DND-41 (cell line): ENCODE results near the gene HNF1A.

ENCODE experiments used
- ATAC-seq: fragments of 200-7000 bp; cut with Tn5 transposase; 3 replicates; pipeline ENCODE4 v1.9.1; 2021; ENCODE audit warnings: low read depth; ENCODE audit not compliant: insufficient read depth
- DNase-seq: peaks from one replicate; pipeline ENCODE4 v3.0.0-alpha.2; 2020
- H2AFZ ChIP-seq: 2 replicates; pipeline ENCODE4 v1.6.0; 2012; ENCODE audit warnings: low read depth, low read length
- H3K27ac ChIP-seq: 2 replicates; pipeline ENCODE4 v1.5.1; 2012; ENCODE audit warnings: low read length, inconsistent platforms
- H3K27me3 ChIP-seq: fragments of 200-600 bp; sonication (generic); 2 replicates; pipeline ENCODE4 v1.6.0; 2012; ENCODE audit warnings: low read length, mild to moderate bottlenecking, inconsistent platforms; ENCODE audit not compliant: insufficient read depth, poor library complexity
- H3K36me3 ChIP-seq: 2 replicates; pipeline ENCODE4 v1.5.1; 2012; ENCODE audit warnings: low read length, inconsistent platforms; ENCODE audit not compliant: insufficient read depth
- H3K4me1 ChIP-seq: 2 replicates; pipeline ENCODE4 v1.5.1; 2012; ENCODE audit warnings: mild to moderate bottlenecking, low read length; ENCODE audit not compliant: insufficient read depth
- H3K4me2 ChIP-seq: 2 replicates; pipeline ENCODE4 v1.6.0; 2012; ENCODE audit warnings: mild to moderate bottlenecking, moderate library complexity, low read length, inconsistent platforms; ENCODE audit not compliant: insufficient read depth
- H3K4me3 ChIP-seq, 2 experiments: fragments of 200-600 bp in 1 of 2; shearing (Covaris generic) in 1 of 2; 2 replicates each; pipeline ENCODE4 v1.5.1; 2012 to 2016; ENCODE audit warnings: inconsistent platforms in 2 of 2, low read length in 2 of 2, mild to moderate bottlenecking in 2 of 2, low read depth in 1 of 2, moderate library complexity in 1 of 2
- H3K79me2 ChIP-seq: 2 replicates; pipeline ENCODE4 v1.6.0; 2012; ENCODE audit warnings: low read length, inconsistent platforms; ENCODE audit not compliant: insufficient read depth
- H3K9ac ChIP-seq: 2 replicates; pipeline ENCODE4 v1.6.0; 2012; ENCODE audit warnings: low read depth, mild to moderate bottlenecking, inconsistent platforms, low read length, moderate library complexity
- H3K9me3 ChIP-seq: 2 replicates; pipeline ENCODE4 v1.5.1; 2012; ENCODE audit warnings: low read length, moderate library complexity, mild to moderate bottlenecking, inconsistent platforms; ENCODE audit not compliant: insufficient read depth, severe bottlenecking
- H4K20me1 ChIP-seq: 2 replicates; pipeline ENCODE4 v1.6.0; 2012; ENCODE audit warnings: low read length; ENCODE audit not compliant: insufficient read depth
- CTCF ChIP-seq: IDR thresholded peaks from 2 replicates; pipeline ENCODE4 v1.5.1; 2012; ENCODE audit warnings: borderline replicate concordance, low read length, moderate library complexity, mild to moderate bottlenecking; ENCODE audit not compliant: poor library complexity, severe bottlenecking; ENCODE audit errors: extremely low read depth
- EZH2 ChIP-seq: IDR thresholded peaks from 3 replicates; pipeline ENCODE4 v1.6.1; 2012; ENCODE audit warnings: borderline replicate concordance, low read depth, mild to moderate bottlenecking, moderate library complexity, low read length, inconsistent platforms; ENCODE audit not compliant: severe bottlenecking

The HNF1A gene

GRCh38 chr12:121001060-121001459, 22.7 kb downstream of the HNF1A start:
- peak; percentile 60 for DNase-seq
- TF ChIP-seq CTCF (no peak), EZH2 (no peak)
- Histone ChIP-seq H3K4me1 (no peaks in the 10 kb centered on the region), H3K4me3 (no peak overlapping the region), H3K79me2 (no peaks in the 10 kb centered on the region), H3K36me3 (peaks cover 27% of the 10 kb centered on the region), H3K9ac (no peak overlapping the region), H3K27ac (no peak overlapping the region), H3K4me2 (no peak overlapping the region), H4K20me1 (peaks cover 6% of the 10 kb centered on the region), H3K27me3 (no peaks in the 10 kb centered on the region), H2AFZ (no peak overlapping the region), H3K9me3 (no peaks in the 10 kb centered on the region)
- ATAC-seq: peak; percentile 59

GRCh38 chr12:121001841-121002483, 23.6 kb downstream of the HNF1A start:
- no peaks in the 10 kb centered on the region for H3K79me2 ChIP-seq
- no peak for TF ChIP-seq CTCF
- H3K36me3 ChIP-seq: peaks cover 30% of the 10 kb centered on the region
- H3K4me1 ChIP-seq: no peaks in the 10 kb centered on the region
- H3K27ac ChIP-seq: no peak overlapping the region
- H2AFZ ChIP-seq: no peak overlapping the region
- no peak for DNase-seq
- H3K4me3 ChIP-seq: no peak overlapping the region
- peaks cover 6% of the 10 kb centered on the region for H4K20me1 ChIP-seq
- H3K27me3 ChIP-seq: no peaks in the 10 kb centered on the region
- no peak overlapping the region for H3K4me2 ChIP-seq
- H3K9me3 ChIP-seq: no peaks in the 10 kb centered on the region
- no peak overlapping the region for H3K9ac ChIP-seq
- no peak for ATAC-seq

- no peak for DNase-seq
- TF ChIP-seq CTCF (peak; percentile 23), EZH2 (no peak)
- H3K27ac ChIP-seq: no peak overlapping the region
- no peak overlapping the region for H3K9ac ChIP-seq
- H2AFZ ChIP-seq: no peak overlapping the region
- no peak for ATAC-seq
- H3K9me3 ChIP-seq: no peaks in the 10 kb centered on the region
- H3K36me3 ChIP-seq: peaks cover 44% of the 10 kb centered on the region
- no peak overlapping the region for H3K4me2 ChIP-seq
- no peaks in the 10 kb centered on the region for H3K79me2 ChIP-seq
- no peaks in the 10 kb centered on the region for H3K27me3 ChIP-seq
- H3K4me1 ChIP-seq: no peaks in the 10 kb centered on the region
- peaks cover 6% of the 10 kb centered on the region for H4K20me1 ChIP-seq
- no peak overlapping the region for H3K4me3 ChIP-seq
Observed at GRCh38 chr12:121003650-121004049, 25.3 kb downstream of the HNF1A start.
